ENCODE results near the gene TNC.

GRCh38 chr9:115030006-115030405 is 88.0 kb downstream of the TNC start:
- TF ChIP-seq CTCF (IDR thresholded peaks at IDR 0.05) (no peak), POLR2A (IDR thresholded peaks at IDR 0.05) (no peak)

Data from right lobe of liver (tissue), 4 donors.